T-helper 1 cell treated with Interleukin-12 subunit alpha and Interleukin-12 subunit beta and Interleukin-4 antibody, amounts not matched to agents 30 μg/mL and 1 μg/mL, for 36 hours (primary cell): ENCODE results near the gene UBR4.

Experiments used
- H3K27ac Mint-ChIP-seq: one replicate; pipeline ENCODE4 v1.8.0; 2021; ENCODE audit warnings: mild to moderate bottlenecking, mixed read lengths
- H3K27me3 Mint-ChIP-seq: one replicate; pipeline ENCODE4 v1.8.0; 2021; ENCODE audit warnings: low read depth, mixed read lengths
- H3K36me3 Mint-ChIP-seq: one replicate; pipeline ENCODE4 v1.8.0; 2021; ENCODE audit warnings: low read depth, mixed read lengths
- H3K4me1 Mint-ChIP-seq: one replicate; pipeline ENCODE4 v1.8.0; 2021; ENCODE audit warnings: low read depth, mixed read lengths
- H3K4me3 Mint-ChIP-seq: one replicate; pipeline ENCODE4 v1.8.0; 2021; ENCODE audit warnings: mild to moderate bottlenecking, moderate library complexity, mixed read lengths
- H3K9me3 Mint-ChIP-seq: one replicate; pipeline ENCODE4 v1.8.0; 2021; ENCODE audit warnings: mixed read lengths

The UBR4 gene

DNA sequence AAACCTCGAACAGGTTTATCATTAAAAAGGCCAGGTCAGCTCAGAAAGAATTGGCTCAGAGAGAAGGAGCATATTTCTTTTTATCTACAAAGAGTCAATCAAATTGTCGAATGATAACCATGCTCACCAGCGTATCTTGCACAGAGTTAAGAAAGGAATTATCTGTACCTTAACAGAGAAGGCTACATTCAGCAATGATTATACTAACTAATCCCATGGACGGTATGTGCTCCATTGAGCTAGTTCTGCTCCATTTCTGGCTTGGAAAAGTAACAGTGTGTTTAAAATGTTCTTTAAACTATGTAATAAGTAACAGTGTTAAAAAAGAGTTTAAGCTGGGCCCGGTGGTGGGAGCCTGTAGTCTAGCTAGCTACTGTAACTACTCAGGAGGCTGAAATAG, 4.2 kb downstream of the UBR4 start:
- H3K27ac Mint-ChIP-seq, result no peak overlapping the region
- peaks cover 45% of the 10 kb centered on the region for H3K4me1 Mint-ChIP-seq
- no peak overlapping the region for H3K4me3 Mint-ChIP-seq
- no peaks in the 10 kb centered on the region for H3K9me3 Mint-ChIP-seq
- peaks cover 10% of the 10 kb centered on the region for H3K36me3 Mint-ChIP-seq
- no peaks in the 10 kb centered on the region for H3K27me3 Mint-ChIP-seq

DNA sequence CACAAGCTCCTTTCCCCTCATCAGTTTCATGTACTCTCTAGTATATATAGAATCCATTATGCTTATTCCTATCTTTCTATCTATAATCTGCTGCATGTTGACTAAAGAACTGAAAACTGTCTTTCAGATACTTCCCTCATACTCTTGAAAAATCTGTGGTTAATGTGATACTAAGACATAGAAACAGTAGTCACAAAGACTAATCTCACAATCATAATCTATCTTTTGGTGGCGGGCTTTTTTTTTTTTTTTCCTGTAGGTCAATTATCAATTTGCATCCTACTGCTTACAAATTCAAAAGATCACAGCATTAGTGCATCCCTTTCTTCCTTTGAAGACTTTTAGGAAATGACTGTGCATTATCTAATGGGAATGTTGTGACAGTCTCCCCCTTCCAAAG, 4.7 kb downstream of the UBR4 start:
- H3K4me3 Mint-ChIP-seq, result no peak overlapping the region
- peaks cover 42% of the 10 kb centered on the region for H3K4me1 Mint-ChIP-seq
- H3K27me3 Mint-ChIP-seq, result no peaks in the 10 kb centered on the region
- peaks cover 10% of the 10 kb centered on the region for H3K36me3 Mint-ChIP-seq
- H3K27ac Mint-ChIP-seq, result no peak overlapping the region
- H3K9me3 Mint-ChIP-seq, result no peaks in the 10 kb centered on the region

DNA sequence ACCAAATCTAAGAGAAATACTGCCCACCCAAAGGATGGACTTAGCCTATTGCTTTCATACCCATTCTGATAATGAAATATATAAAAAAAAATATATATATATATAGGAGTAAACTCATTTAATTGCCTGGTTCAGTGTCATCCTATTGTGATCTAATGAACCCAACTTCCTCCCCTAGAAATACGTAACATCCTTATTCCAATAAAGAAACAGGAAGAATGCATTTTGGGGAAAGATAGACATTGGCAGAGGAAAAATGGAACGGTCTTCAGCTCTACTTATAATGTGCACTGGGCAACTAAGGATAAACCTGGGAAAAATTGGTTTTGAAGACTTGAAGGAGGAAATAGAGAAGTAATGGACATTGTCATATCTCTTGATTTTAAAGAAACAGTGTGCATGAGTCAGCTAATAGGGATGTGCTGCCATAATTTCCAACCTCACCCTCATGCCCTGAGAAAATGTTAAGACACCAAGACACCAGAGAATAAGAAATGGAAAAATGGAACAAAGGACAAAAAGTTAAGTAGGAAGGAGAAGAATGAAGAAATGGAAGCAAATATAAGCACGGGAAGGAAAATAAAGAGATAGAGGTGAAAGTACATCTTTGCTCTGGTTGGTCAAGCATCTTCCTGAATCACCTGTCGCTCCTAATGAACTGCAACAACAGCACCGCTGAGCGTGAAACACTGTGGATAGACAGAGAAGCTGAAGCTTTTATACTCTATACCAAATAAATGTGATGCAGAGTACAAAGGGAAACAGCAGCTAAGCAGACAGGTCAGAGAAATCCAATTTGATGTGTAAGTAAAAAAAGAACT, 5.4 kb downstream of the UBR4 start:
- Mint-ChIP-seq H3K9me3 (no peaks in the 10 kb centered on the region), H3K27ac (no peak overlapping the region), H3K4me1 (peaks cover 42% of the 10 kb centered on the region), H3K27me3 (no peaks in the 10 kb centered on the region), H3K4me3 (no peak overlapping the region), H3K36me3 (peaks cover 9% of the 10 kb centered on the region)

DNA sequence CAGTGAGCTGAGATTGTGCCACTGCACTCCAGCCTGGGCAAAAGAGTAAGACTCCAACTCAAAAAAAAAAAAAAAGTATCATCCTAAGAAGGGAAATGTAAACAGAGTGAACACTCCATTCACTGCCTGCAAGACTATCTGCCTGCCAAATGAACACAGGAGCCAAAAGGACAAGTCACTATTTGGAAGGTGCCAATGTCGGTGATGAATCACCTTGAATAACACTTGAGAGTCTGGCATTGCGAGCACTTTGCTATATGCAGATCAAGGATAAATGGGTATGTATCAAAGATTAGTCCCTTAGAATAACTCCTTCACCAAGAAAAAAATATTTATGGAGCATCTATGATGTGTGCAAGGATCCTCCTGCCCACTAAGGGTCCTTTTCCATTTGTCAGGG, 6.6 kb downstream of the UBR4 start:
- Mint-ChIP-seq H3K4me1 (peaks cover 34% of the 10 kb centered on the region), H3K4me3 (no peak overlapping the region), H3K9me3 (no peaks in the 10 kb centered on the region), H3K27ac (no peak overlapping the region), H3K36me3 (peaks cover 14% of the 10 kb centered on the region), H3K27me3 (no peaks in the 10 kb centered on the region)

DNA sequence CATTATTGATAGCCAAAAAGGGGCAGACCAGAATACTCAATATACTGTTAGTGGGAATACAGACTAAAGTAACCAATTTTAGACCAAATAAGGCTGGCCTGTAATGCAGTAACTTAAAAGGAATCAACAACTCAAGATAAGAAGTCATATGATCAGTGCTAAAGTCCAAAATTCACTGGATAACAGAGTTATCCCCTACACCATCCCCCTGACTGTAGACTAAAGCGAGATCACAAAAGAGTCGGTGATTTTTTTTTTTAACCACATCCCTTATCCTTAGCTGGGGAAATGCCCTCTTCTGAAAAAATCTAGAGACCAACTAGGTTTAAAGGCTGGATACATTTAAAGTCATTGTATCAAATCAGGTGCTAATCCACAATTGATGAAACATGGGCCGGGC, 7.7 kb downstream of the UBR4 start:
- peak overlapping the region; percentile 1 for H3K4me3 Mint-ChIP-seq
- peaks cover 17% of the 10 kb centered on the region for H3K36me3 Mint-ChIP-seq
- no peaks in the 10 kb centered on the region for H3K9me3 Mint-ChIP-seq
- H3K27me3 Mint-ChIP-seq, result no peaks in the 10 kb centered on the region
- peak overlapping the region; percentile 42 for H3K27ac Mint-ChIP-seq
- peaks cover 29% of the 10 kb centered on the region for H3K4me1 Mint-ChIP-seq

DNA sequence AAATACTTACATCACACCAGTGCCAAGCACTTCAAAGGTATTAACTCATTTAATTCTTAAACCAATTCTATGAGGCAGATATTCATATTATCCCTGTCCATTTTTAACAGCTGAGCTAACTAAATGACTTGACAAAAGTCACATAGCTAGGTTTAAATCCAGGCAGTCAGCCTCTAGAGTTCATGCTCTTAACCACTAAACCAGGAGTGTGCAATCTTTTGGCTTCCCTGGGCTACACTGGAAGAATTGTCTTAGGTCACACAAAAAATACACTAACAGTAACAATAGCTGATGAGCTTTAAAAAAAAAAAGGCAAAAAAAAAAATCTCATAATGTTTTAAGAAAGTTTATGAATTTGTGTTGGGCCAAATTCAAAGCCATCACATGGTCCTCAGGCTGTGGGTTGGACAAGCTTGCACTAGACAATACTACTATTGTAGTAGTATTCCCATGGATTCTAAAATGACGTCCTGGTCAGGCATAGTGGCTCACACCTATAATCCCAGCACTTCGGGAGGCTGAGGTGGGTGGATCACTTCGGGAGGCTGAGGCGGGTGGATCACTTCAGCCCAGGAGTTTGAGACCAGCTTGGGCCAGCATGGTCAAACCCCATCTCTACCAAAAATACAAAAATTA, 10.0 kb downstream of the UBR4 start:
- Mint-ChIP-seq H3K9me3 (no peaks in the 10 kb centered on the region), H3K36me3 (peaks cover 31% of the 10 kb centered on the region), H3K4me1 (peaks cover 15% of the 10 kb centered on the region), H3K4me3 (no peak overlapping the region), H3K27me3 (no peaks in the 10 kb centered on the region), H3K27ac (no peak overlapping the region)

DNA sequence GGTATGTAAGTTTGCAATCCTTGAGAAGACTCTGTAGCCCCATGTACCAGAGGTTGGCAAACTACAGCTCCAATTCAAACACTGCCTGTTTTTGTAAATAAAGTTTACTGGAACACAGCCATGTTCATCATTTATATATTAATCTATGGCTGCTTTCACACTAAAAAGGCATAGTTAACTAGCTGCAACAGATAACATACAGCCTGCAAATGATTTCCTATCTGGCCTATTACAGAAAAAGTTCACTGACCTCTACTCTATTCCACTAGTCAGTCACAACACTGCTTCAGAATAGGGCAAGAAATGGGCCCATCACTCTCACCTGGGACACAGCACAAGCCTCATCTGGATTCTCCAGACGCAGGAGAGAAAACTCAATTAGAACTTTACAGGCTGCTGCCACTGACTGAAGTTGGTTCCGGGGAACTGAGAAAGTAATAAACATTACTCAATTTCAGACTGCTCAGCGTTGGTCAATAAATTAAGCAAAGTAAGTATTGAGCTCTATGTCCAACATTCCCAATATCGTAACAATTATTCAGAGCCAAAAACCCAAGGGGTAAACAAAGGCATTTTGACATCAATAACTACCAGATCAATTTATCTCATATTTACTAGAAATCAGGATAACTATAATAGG, 10.6 kb downstream of the UBR4 start:
- no peak overlapping the region for H3K27ac Mint-ChIP-seq
- peaks cover 11% of the 10 kb centered on the region for H3K4me1 Mint-ChIP-seq
- no peaks in the 10 kb centered on the region for H3K27me3 Mint-ChIP-seq
- H3K4me3 Mint-ChIP-seq, result no peak overlapping the region
- H3K9me3 Mint-ChIP-seq, result no peaks in the 10 kb centered on the region
- peaks cover 31% of the 10 kb centered on the region for H3K36me3 Mint-ChIP-seq

DNA sequence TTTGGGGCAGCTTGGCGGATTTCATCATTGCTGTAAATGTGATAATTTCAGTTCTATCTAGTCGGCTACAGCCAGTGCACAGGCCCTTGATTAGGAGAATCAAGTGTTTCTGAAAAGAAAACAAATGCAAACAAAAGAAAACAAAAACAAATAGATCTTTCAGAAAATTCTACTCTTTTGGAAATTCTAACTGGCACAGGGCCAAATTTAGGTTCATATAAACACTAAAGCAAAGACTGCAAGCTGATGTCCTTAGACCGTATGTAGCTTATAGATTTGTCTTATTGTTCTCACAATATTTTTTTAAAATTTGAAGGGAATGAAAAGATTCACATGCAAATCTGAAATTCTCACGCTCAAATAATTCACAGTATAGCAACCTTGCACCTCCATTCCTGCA, 11.2 kb downstream of the UBR4 start:
- Mint-ChIP-seq H3K9me3 (no peaks in the 10 kb centered on the region), H3K4me3 (no peak overlapping the region), H3K4me1 (peaks cover 11% of the 10 kb centered on the region), H3K27ac (no peak overlapping the region), H3K36me3 (peaks cover 33% of the 10 kb centered on the region), H3K27me3 (no peaks in the 10 kb centered on the region)

DNA sequence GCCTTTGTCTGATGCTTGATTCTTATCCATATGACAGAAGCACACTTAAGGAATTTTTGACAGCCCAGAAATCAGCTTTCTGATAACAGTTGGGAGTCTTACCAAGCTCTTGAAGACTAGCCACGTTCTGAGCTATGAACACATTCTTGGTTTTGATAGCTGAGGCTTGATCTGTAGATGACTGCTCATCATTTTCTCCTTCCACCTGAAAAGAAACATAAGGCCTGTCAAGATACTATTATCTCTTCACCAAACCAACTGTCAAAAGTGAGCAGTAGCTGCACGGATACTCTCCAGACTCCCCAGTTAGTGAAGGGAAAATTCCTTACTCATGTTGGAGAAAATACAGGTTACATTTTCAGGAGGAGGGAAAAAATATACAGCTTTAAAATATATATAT, 12.2 kb downstream of the UBR4 start:
- H3K4me3 Mint-ChIP-seq, result no peak overlapping the region
- H3K27me3 Mint-ChIP-seq, result no peaks in the 10 kb centered on the region

DNA sequence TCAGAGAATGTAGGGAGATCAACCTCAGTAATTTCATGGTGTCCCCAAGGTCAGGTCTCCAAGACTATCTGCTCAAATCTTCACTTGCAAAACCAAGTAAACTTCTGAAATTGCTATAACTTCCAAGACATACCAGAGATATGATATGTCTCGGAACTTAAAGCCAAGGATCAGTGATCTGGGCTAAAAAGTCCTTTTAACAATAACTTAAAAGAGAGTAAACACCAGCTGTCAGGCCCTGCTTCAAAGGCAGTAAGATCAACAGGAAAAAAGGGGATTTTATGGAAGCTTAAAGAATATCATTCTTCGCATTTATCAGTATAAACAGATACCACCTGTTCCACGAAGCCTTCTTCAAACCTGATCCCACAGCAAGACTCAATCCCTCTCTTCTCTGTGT, 13.7 kb downstream of the UBR4 start:
- Mint-ChIP-seq H3K4me3 (no peak overlapping the region), H3K36me3 (peaks cover 58% of the 10 kb centered on the region), H3K27ac (peak overlapping the region; percentile 1), H3K27me3 (no peaks in the 10 kb centered on the region), H3K9me3 (no peaks in the 10 kb centered on the region), H3K4me1 (no peaks in the 10 kb centered on the region)

More for the DNA sequence above, 12.2 kb downstream of the UBR4 start:
- Mint-ChIP-seq H3K27ac (no peak overlapping the region), H3K36me3 (peaks cover 43% of the 10 kb centered on the region), H3K4me1 (peaks cover 11% of the 10 kb centered on the region), H3K9me3 (no peaks in the 10 kb centered on the region)

DNA sequence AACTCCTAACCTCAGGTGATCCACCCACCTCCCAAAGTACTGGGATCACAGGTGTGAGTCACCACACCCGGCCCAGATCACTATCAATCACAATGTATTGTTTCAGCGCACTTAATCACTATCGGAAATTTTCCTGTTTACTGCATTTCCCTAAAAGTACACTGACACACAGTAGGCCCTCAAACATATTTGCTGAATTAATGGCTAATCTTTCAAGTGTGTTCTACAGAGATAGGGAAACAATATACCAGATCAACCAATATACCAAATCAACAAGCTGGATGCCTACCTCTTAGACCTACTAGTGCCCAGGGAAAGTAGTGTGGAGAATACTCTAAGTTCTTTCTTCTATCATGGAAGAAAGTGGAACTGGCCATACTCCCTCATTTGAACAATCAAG, 17.1 kb downstream of the UBR4 start:
- Mint-ChIP-seq H3K9me3 (no peaks in the 10 kb centered on the region), H3K36me3 (peaks cover 64% of the 10 kb centered on the region)

DNA sequence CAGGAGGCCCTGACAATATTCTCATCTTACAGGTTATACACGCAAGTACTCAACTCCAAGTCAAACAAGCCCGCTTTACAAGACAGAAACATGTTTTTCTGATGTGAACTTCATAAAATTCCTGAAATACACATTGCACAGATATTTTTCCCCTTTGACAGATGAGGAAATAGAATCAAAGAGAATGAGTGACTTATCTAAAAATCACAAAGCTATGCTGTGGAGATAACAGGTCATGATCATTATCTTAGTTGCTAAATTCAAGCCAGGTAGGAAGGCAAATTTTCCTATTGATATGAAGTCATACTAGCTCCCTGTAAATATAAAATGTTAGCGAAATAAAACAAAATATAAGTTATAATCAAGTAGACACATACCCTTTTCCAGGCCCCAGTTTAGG, 18.3 kb downstream of the UBR4 start:
- H3K27me3 Mint-ChIP-seq, result no peaks in the 10 kb centered on the region

More for the DNA sequence above, 17.1 kb downstream of the UBR4 start:
- Mint-ChIP-seq H3K4me3 (no peak overlapping the region), H3K4me1 (no peaks in the 10 kb centered on the region), H3K27ac (no peak overlapping the region), H3K27me3 (no peaks in the 10 kb centered on the region)

DNA sequence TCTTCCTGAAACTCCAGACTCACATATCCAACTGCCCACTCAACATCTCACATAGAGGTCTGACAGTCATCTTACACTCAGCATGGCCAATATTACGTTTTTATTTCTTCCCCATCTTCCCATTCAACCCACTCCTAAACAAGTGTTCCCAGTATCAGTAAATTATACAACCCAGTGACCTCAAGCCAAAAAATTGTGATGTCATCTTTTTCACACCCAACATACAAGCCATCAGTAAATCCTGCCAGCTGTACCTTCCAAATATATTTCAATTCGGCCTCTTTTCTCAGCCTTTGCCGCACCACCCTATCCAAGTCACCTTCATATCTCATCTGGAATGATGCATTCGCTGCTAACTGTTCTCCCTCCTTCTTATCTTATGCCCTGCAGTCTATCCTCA, 19.6 kb downstream of the UBR4 start:
- Mint-ChIP-seq H3K4me3 (no peak overlapping the region), H3K36me3 (peaks cover 63% of the 10 kb centered on the region), H3K27me3 (no peaks in the 10 kb centered on the region), H3K27ac (no peak overlapping the region), H3K9me3 (no peaks in the 10 kb centered on the region), H3K4me1 (peaks cover 12% of the 10 kb centered on the region)

More for the DNA sequence above, 18.3 kb downstream of the UBR4 start:
- H3K9me3 Mint-ChIP-seq, result no peaks in the 10 kb centered on the region
- H3K27ac Mint-ChIP-seq, result no peak overlapping the region
- no peaks in the 10 kb centered on the region for H3K4me1 Mint-ChIP-seq
- no peak overlapping the region for H3K4me3 Mint-ChIP-seq
- H3K36me3 Mint-ChIP-seq, result peaks cover 62% of the 10 kb centered on the region

DNA sequence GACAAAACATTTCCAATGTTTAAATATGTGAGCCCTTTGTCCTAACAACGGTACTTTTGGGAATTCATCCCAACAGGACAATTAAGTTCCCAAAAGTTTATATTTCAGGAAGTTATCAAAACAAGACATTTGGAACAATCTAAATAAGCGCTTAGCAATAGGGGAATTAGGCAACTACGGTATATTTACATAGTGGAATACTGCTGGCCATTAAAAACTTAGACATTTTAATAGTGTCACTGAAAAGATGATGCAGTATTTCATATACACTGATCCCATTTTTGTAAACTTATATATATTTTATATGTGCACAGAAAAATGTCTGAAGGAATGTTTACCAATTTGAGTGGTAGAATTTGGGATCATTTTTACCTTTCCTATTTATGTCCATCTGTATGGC, 20.8 kb downstream of the UBR4 start:
- H3K27ac Mint-ChIP-seq, result no peak overlapping the region
- H3K27me3 Mint-ChIP-seq, result no peaks in the 10 kb centered on the region

DNA sequence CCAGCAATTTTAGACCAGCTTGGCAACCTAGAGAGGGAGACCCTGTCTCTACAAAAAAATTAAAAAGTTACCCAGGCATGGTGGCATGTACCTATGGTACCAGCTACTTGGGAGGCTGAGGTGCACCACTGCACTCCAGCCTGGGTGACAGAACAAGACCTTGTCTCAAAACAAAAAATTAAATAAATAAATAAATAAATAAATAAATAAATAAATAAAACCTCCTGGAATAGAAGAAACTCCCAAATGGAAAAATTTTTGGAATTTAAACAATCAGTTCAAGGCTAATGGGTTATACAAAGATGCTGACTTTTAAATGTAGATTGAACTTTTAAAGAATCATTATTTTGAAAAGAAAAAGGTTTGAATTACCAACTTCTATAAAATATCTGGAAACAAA, 22.2 kb downstream of the UBR4 start:
- Mint-ChIP-seq H3K27ac (no peak overlapping the region), H3K4me1 (peaks cover 12% of the 10 kb centered on the region), H3K27me3 (no peaks in the 10 kb centered on the region), H3K4me3 (no peak overlapping the region), H3K9me3 (no peaks in the 10 kb centered on the region), H3K36me3 (peaks cover 61% of the 10 kb centered on the region)

More for the DNA sequence above, 20.8 kb downstream of the UBR4 start:
- Mint-ChIP-seq H3K9me3 (no peaks in the 10 kb centered on the region), H3K4me1 (peaks cover 12% of the 10 kb centered on the region), H3K4me3 (no peak overlapping the region), H3K36me3 (peaks cover 63% of the 10 kb centered on the region)
